Upper lobe of left lung (tissue), 6 donors: ENCODE measurements around the gene CYBA. TPM values are rescaled to one million over a fixed set of nuclear protein-coding genes. Genes with fewer than 3 reads are reported as not detected.
"Not testable (repeated sequence)": the region's sequence is repeated elsewhere in the genome, so short reads cannot be mapped to it uniquely, and the experiment has no call there.

ENCODE experiments used
- ATAC-seq, 2 donors: fragments of 200-7000 bp; cut with Tn5 transposase; one replicate each; pipeline ENCODE4 v1.9.1; 2022; ENCODE audit warnings: mild to moderate bottlenecking in 2 of 2, moderate library complexity in 2 of 2; ENCODE audit not compliant: low FRiP score in 2 of 2
- DNase-seq, 2 donors: peaks; one replicate each; pipeline ENCODE4 v3.0.0-alpha.2; 2019 to 2020
- H3K27ac ChIP-seq, 4 donors: fragments of 200-600 bp; sonication (generic); one replicate each; pipeline ENCODE4 v1.5.1; 2016 to 2019
- H3K27me3 ChIP-seq, 4 donors: fragments of 200-600 bp; sonication (generic); one replicate each; pipeline ENCODE4 v1.5.1; 2017 to 2019
- H3K36me3 ChIP-seq, 4 donors: fragments of 200-600 bp; sonication (generic); one replicate each; pipeline ENCODE4 v1.5.1; 2016 to 2019
- H3K4me1 ChIP-seq, 4 donors: fragments of 200-600 bp; sonication (generic); one replicate each; pipeline ENCODE4 v1.5.1; 2018 to 2019
- H3K4me3 ChIP-seq, 4 donors: fragments of 200-600 bp; sonication (generic); one replicate each; pipeline ENCODE4 v1.5.1; 2017 to 2019; ENCODE audit warnings: mild to moderate bottlenecking in 2 of 4, moderate library complexity in 1 of 4
- H3K9me3 ChIP-seq, 4 donors: fragments of 200-600 bp; sonication (generic); one replicate each; pipeline ENCODE4 v1.5.1; 2018 to 2019
- EP300 ChIP-seq, 4 donors: sonication (generic); formaldehyde crosslinking; IDR thresholded peaks; one replicate each; pipeline ENCODE4 v1.5.1; 2017; ENCODE audit warnings: antibody characterized with exemption in 4 of 4, control low read depth in 2 of 4
- POLR2A ChIP-seq, 4 donors: fragments of 450-650 bp; IDR thresholded peaks; one replicate each; pipeline ENCODE4 v1.5.1; 2016 to 2017; ENCODE audit warnings: antibody characterized with exemption in 4 of 4, mild to moderate bottlenecking in 2 of 4
- POLR2AphosphoS5 ChIP-seq, 2 donors: sonication (generic); formaldehyde crosslinking; IDR thresholded peaks; one replicate each; pipeline ENCODE4 v1.5.1; 2017; ENCODE audit warnings: antibody characterized with exemption in 2 of 2
- WGBS, 2 donors: methylation state at CpG; one replicate each; pipeline ENCODE4 v1.1.5; 2017 to 2018; 5-methylcytosine and 5-hydroxymethylcytosine counted together
- total RNA-seq, 6 donors: library from RNA; depleted of rRNA in 4 of 6; stranded (reverse); fragments of >200 nt in 4 of 6; gene quantifications; one replicate each; pipeline versions ENCODE4 v1.1.0 to v1.2.1, GENCODE V29; 2016 to 2021
- TF ChIP-seq, protein P1 (sequence below), 6 experiments: fragments of 450-650 bp in 4 of 6; fragments of 200-600 bp in 2 of 6; sonication (generic) in 2 of 6; IDR thresholded peaks; one replicate each; pipeline ENCODE4 v1.5.1; 2016 to 2019; ENCODE audit warnings: antibody characterized with exemption in 6 of 6
- donor health status: DM: no; HTN: no; CAD: no; lungs with moderate emphysema.
- donor health status: DM: no; HTN: yes; CAD: no; lungs with severe emphysema.

Gene CYBA
- total RNA-seq, 6 donors from 2014 or later, result 213 to 472 (median 322) TPM

DNA sequence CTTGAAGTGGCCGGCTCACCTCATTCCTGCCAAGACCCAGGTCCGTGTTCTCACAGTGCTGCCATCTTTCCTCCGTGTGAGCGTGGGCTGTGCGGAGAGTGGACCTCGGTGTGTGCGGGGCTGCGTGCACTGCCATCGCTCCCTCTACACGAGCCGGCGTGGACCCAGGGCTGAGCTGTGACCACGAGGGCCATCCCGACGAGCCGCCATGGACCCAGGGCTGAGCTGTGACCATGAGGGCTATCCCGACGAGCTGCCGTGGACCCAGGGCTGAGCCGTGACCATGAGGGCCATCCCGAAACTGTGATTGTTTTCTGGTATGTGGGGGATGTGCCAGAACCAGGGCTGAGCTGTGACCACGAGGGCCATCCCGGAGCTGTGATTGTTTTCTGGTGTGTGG is 21.0 kb upstream of the CYBA start:
- ATAC-seq, result no peak
- Histone ChIP-seq H3K27ac (no peak overlapping the region), H3K4me3 (no peak overlapping the region), H3K4me1 (no peaks in the 10 kb centered on the region), H3K9me3 (no peaks in the 10 kb centered on the region), H3K36me3 (no peaks in the 10 kb centered on the region), H3K27me3 (no peaks in the 10 kb centered on the region)
- WGBS, 2 donors, result 96 to 97% methylated on average over 15 to 23 of the region's 23 CpGs
- TF ChIP-seq POLR2A (IDR thresholded peaks at IDR 0.05) (no peak), EP300 (IDR thresholded peaks at IDR 0.05) (no peak), POLR2AphosphoS5 (IDR thresholded peaks at IDR 0.05) (no peak)
- TF ChIP-seq, protein P1, sequence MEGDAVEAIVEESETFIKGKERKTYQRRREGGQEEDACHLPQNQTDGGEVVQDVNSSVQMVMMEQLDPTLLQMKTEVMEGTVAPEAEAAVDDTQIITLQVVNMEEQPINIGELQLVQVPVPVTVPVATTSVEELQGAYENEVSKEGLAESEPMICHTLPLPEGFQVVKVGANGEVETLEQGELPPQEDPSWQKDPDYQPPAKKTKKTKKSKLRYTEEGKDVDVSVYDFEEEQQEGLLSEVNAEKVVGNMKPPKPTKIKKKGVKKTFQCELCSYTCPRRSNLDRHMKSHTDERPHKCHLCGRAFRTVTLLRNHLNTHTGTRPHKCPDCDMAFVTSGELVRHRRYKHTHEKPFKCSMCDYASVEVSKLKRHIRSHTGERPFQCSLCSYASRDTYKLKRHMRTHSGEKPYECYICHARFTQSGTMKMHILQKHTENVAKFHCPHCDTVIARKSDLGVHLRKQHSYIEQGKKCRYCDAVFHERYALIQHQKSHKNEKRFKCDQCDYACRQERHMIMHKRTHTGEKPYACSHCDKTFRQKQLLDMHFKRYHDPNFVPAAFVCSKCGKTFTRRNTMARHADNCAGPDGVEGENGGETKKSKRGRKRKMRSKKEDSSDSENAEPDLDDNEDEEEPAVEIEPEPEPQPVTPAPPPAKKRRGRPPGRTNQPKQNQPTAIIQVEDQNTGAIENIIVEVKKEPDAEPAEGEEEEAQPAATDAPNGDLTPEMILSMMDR (IDR thresholded peaks at IDR 0.05), result no peak
- peak in 1 of 2 donors; percentile 74 for DNase-seq

DNA sequence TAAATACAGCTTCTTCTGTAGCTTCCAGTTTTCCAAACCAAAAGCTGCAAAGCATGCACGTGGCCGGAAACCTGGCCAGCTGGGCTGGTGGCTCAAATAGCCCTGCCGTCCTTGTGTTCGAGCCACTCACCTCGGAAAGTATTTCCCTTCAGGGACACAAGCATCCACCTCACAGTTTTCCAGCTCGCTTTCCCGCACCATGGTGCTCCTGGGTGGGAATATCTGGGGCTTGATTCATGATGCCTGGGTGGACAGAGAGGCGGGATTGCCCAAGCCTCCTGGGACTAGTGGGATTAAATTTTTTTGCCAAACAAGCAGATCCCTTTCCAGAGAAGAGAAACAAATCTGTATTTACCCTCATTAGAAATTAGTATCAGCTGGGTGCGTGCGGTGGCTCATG is 19.1 kb upstream of the CYBA start:
- ATAC-seq, result peak in 1 of 2 donors; percentile 28
- H3K27me3 ChIP-seq, result no peaks in the 10 kb centered on the region
- H3K9me3 ChIP-seq, result no peaks in the 10 kb centered on the region
- H3K4me1 ChIP-seq, result peaks cover 0 to 3% (median 0%) of the 10 kb centered on the region in 4 donors
- no peak for DNase-seq
- H3K4me3 ChIP-seq, result no peak overlapping the region
- H3K36me3 ChIP-seq, result no peaks in the 10 kb centered on the region
- WGBS, 2 donors, result 93% methylated on average over 10 of the region's 10 CpGs
- no peak overlapping the region for H3K27ac ChIP-seq
- TF ChIP-seq POLR2AphosphoS5 (IDR thresholded peaks at IDR 0.05), result no peak
- TF ChIP-seq EP300 (IDR thresholded peaks at IDR 0.05), result no peak
- TF ChIP-seq, protein P1 (IDR thresholded peaks at IDR 0.05), result no peak
- TF ChIP-seq POLR2A (IDR thresholded peaks at IDR 0.05), result no peak

DNA sequence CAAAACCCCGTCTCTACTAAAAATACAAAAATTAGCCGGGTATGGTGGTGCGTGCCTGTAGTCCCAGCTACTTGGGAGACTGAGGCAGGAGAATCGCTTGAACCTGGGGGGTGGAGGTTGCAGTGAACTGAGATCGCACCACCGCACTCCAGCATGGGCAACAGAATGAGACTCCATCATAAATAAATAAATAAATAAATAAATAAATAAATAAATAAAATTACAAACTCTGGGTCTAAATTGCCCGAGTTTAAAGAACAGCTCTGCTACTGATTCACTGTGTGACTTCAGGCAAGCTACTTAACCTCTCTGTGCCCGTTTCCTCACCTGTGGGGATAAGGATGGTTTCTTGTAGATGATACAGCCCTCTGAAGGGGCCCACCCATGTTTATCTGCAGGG is 18.6 kb upstream of the CYBA start:
- not testable (repeated sequence) for ATAC-seq, H3K4me3 ChIP-seq, H3K27me3 ChIP-seq, H3K36me3 ChIP-seq, H3K4me1 ChIP-seq, H3K9me3 ChIP-seq, H3K27ac ChIP-seq, DNase-seq
- WGBS, 2 donors, result 95% methylated on average over 8 of the region's 8 CpGs

DNA sequence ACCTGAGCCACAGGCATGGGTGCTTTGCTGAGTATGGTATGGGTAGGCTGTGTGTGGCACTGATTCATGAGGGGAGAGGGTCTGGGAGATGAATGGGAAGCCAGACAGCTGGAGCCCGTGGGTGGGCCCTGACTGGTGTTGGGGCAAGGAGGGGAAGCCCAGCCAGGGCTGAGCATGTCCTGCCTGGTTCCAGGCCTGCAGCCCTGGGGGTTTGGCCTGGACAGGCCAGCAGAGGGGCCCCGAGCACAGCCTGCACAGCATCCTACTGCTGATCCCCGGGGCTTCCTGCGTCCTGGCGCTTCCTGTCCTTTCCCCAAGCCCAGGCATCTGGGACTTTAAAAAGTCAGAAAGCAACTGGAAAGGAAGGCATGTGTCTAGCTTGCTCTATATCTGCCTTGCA is 16.6 kb upstream of the CYBA start:
- Histone ChIP-seq H3K36me3 (no peaks in the 10 kb centered on the region), H3K27ac (no peak overlapping the region), H3K27me3 (no peaks in the 10 kb centered on the region), H3K4me1 (peaks cover 6 to 9% (median 8%) of the 10 kb centered on the region in 4 donors), H3K4me3 (no peak overlapping the region), H3K9me3 (no peaks in the 10 kb centered on the region)
- DNase-seq (peak in 1 of 2 donors; percentile 39), ATAC-seq (no peak)
- TF ChIP-seq EP300 (IDR thresholded peaks at IDR 0.05) (no peak), POLR2AphosphoS5 (IDR thresholded peaks at IDR 0.05) (no peak), POLR2A (IDR thresholded peaks at IDR 0.05) (no peak)
- TF ChIP-seq, protein P1 (IDR thresholded peaks at IDR 0.05), result no peak
- WGBS, 2 donors, result 77% methylated on average over 4 to 5 of the region's 5 CpGs

- peaks cover 12 to 19% (median 15%) of the 10 kb centered on the region in 4 donors for H3K4me1 ChIP-seq
- ATAC-seq (no peak), DNase-seq (no peak)
- no peak overlapping the region for H3K27ac ChIP-seq
- no peaks in the 10 kb centered on the region for H3K27me3 ChIP-seq
- TF ChIP-seq EP300 (IDR thresholded peaks at IDR 0.05) (no peak), POLR2A (IDR thresholded peaks at IDR 0.05) (no peak), POLR2AphosphoS5 (IDR thresholded peaks at IDR 0.05) (no peak)
- TF ChIP-seq, protein P1 (IDR thresholded peaks at IDR 0.05), result no peak
- 85 to 93% methylated on average over 3 of the region's 3 CpGs for WGBS, 2 donors
- no peaks in the 10 kb centered on the region for H3K36me3 ChIP-seq
- H3K9me3 ChIP-seq, result no peaks in the 10 kb centered on the region
- H3K4me3 ChIP-seq, result no peak overlapping the region
These were observed 14.7 kb upstream of the CYBA start for GRCh38 chr16:88665570-88665969.
